ENCODE measurements around the gene OVCH1. TPM values are rescaled to one million over a fixed set of nuclear protein-coding genes. Genes with fewer than 3 reads are reported as not detected.

The OVCH1 gene
- total RNA-seq, 1 donor from 2014 or later: under 0.01 TPM

- Histone ChIP-seq H3K4me1 (ENCODE audit: control insufficient read depth in 3 of 3, insufficient read depth in 3 of 3, low read length in 3 of 3) (peaks cover 0 to 6% (median 3%) of the 10 kb centered on the region in 3 donors), H3K9me3 (ENCODE audit: control insufficient read depth in 3 of 3, low read length in 3 of 3) (no peaks in the 10 kb centered on the region), H3K9ac (ENCODE audit: low read depth in 1 of 3, low read length in 3 of 3) (no peak overlapping the region), H3K36me3 (ENCODE audit: control insufficient read depth in 3 of 3, insufficient read depth in 3 of 3, low read length in 3 of 3) (no peaks in the 10 kb centered on the region), H3K27ac (ENCODE audit: low read depth, low read length) (no peak overlapping the region), H3K4me3 (ENCODE audit: low read length in 3 of 3) (no peak overlapping the region), H3K27me3 (ENCODE audit: control insufficient read depth in 3 of 3, insufficient read depth in 3 of 3, low read length in 3 of 3) (no peaks in the 10 kb centered on the region)
Observed at GRCh38 chr12:29531471-29531870, 34.0 kb upstream of the OVCH1 start.

- Histone ChIP-seq H3K36me3 (ENCODE audit: control insufficient read depth in 3 of 3, insufficient read depth in 3 of 3, low read length in 3 of 3) (no peaks in the 10 kb centered on the region), H3K4me3 (ENCODE audit: low read length in 3 of 3) (no peak overlapping the region), H3K4me1 (ENCODE audit: control insufficient read depth in 3 of 3, insufficient read depth in 3 of 3, low read length in 3 of 3) (peaks cover 0 to 6% (median 3%) of the 10 kb centered on the region in 3 donors), H3K9ac (ENCODE audit: low read depth in 1 of 3, low read length in 3 of 3) (no peak overlapping the region), H3K27ac (ENCODE audit: low read depth, low read length) (no peak overlapping the region), H3K27me3 (ENCODE audit: control insufficient read depth in 3 of 3, insufficient read depth in 3 of 3, low read length in 3 of 3) (no peaks in the 10 kb centered on the region), H3K9me3 (ENCODE audit: control insufficient read depth in 3 of 3, low read length in 3 of 3) (no peaks in the 10 kb centered on the region)
Observed at GRCh38 chr12:29530436-29530835, 33.0 kb upstream of the OVCH1 start.

GRCh38 chr12:29528161-29528560 is 30.7 kb upstream of the OVCH1 start:
- Histone ChIP-seq H3K36me3 (ENCODE audit: control insufficient read depth in 3 of 3, insufficient read depth in 3 of 3, low read length in 3 of 3) (no peaks in the 10 kb centered on the region), H3K27ac (ENCODE audit: low read depth, low read length) (no peak overlapping the region), H3K9ac (ENCODE audit: low read depth in 1 of 3, low read length in 3 of 3) (no peak overlapping the region), H3K9me3 (ENCODE audit: control insufficient read depth in 3 of 3, low read length in 3 of 3) (no peaks in the 10 kb centered on the region), H3K4me1 (ENCODE audit: control insufficient read depth in 3 of 3, insufficient read depth in 3 of 3, low read length in 3 of 3) (peaks cover 0 to 6% (median 3%) of the 10 kb centered on the region in 3 donors), H3K27me3 (ENCODE audit: control insufficient read depth in 3 of 3, insufficient read depth in 3 of 3, low read length in 3 of 3) (no peaks in the 10 kb centered on the region), H3K4me3 (ENCODE audit: low read length in 3 of 3) (no peak overlapping the region)

- no peaks in the 10 kb centered on the region for H3K9me3 ChIP-seq (ENCODE audit: control insufficient read depth in 3 of 3, low read length in 3 of 3)
- no peaks in the 10 kb centered on the region for H3K4me1 ChIP-seq (ENCODE audit: control insufficient read depth in 3 of 3, insufficient read depth in 3 of 3, low read length in 3 of 3)
- no peak overlapping the region for H3K27ac ChIP-seq (ENCODE audit: low read depth, low read length)
- peaks cover 3 to 16% (median 4%) of the 10 kb centered on the region in 3 donors for H3K36me3 ChIP-seq (ENCODE audit: control insufficient read depth in 3 of 3, insufficient read depth in 3 of 3, low read length in 3 of 3)
- H3K4me3 ChIP-seq (ENCODE audit: low read length in 3 of 3): no peak overlapping the region
- no peak overlapping the region for H3K9ac ChIP-seq (ENCODE audit: low read depth in 1 of 3, low read length in 3 of 3)
- no peaks in the 10 kb centered on the region for H3K27me3 ChIP-seq (ENCODE audit: control insufficient read depth in 3 of 3, insufficient read depth in 3 of 3, low read length in 3 of 3)
Observed at GRCh38 chr12:29521951-29522350, 24.5 kb upstream of the OVCH1 start.

GRCh38 chr12:29519585-29520182 is 22.2 kb upstream of the OVCH1 start:
- no peaks in the 10 kb centered on the region for H3K9me3 ChIP-seq (ENCODE audit: control insufficient read depth in 3 of 3, low read length in 3 of 3)
- no peak overlapping the region for H3K4me3 ChIP-seq (ENCODE audit: low read length in 3 of 3)
- H3K27me3 ChIP-seq (ENCODE audit: control insufficient read depth in 3 of 3, insufficient read depth in 3 of 3, low read length in 3 of 3): no peaks in the 10 kb centered on the region
- H3K4me1 ChIP-seq (ENCODE audit: control insufficient read depth in 3 of 3, insufficient read depth in 3 of 3, low read length in 3 of 3): no peaks in the 10 kb centered on the region
- H3K27ac ChIP-seq (ENCODE audit: low read depth, low read length): no peak overlapping the region
- H3K9ac ChIP-seq (ENCODE audit: low read depth in 1 of 3, low read length in 3 of 3): no peak overlapping the region
- peaks cover 6 to 23% (median 8%) of the 10 kb centered on the region in 3 donors for H3K36me3 ChIP-seq (ENCODE audit: control insufficient read depth in 3 of 3, insufficient read depth in 3 of 3, low read length in 3 of 3)

GRCh38 chr12:29518407-29518806 is 20.9 kb upstream of the OVCH1 start:
- Histone ChIP-seq H3K27ac (ENCODE audit: low read depth, low read length) (no peak overlapping the region), H3K9me3 (ENCODE audit: control insufficient read depth in 3 of 3, low read length in 3 of 3) (no peaks in the 10 kb centered on the region), H3K4me1 (ENCODE audit: control insufficient read depth in 3 of 3, insufficient read depth in 3 of 3, low read length in 3 of 3) (no peaks in the 10 kb centered on the region), H3K9ac (ENCODE audit: low read depth in 1 of 3, low read length in 3 of 3) (no peak overlapping the region), H3K27me3 (ENCODE audit: control insufficient read depth in 3 of 3, insufficient read depth in 3 of 3, low read length in 3 of 3) (no peaks in the 10 kb centered on the region), H3K36me3 (ENCODE audit: control insufficient read depth in 3 of 3, insufficient read depth in 3 of 3, low read length in 3 of 3) (peaks cover 9 to 28% (median 15%) of the 10 kb centered on the region in 3 donors), H3K4me3 (ENCODE audit: low read length in 3 of 3) (no peak overlapping the region)

GRCh38 chr12:29517264-29517663 is 19.8 kb upstream of the OVCH1 start:
- Histone ChIP-seq H3K36me3 (ENCODE audit: control insufficient read depth in 3 of 3, insufficient read depth in 3 of 3, low read length in 3 of 3) (peaks cover 9 to 28% (median 15%) of the 10 kb centered on the region in 3 donors), H3K9me3 (ENCODE audit: control insufficient read depth in 3 of 3, low read length in 3 of 3) (no peaks in the 10 kb centered on the region), H3K27ac (ENCODE audit: low read depth, low read length) (no peak overlapping the region)

GRCh38 chr12:29516431-29516875 is 19.0 kb upstream of the OVCH1 start:
- Histone ChIP-seq H3K9ac (ENCODE audit: low read depth in 1 of 3, low read length in 3 of 3) (no peak overlapping the region), H3K9me3 (ENCODE audit: control insufficient read depth in 3 of 3, low read length in 3 of 3) (no peaks in the 10 kb centered on the region), H3K36me3 (ENCODE audit: control insufficient read depth in 3 of 3, insufficient read depth in 3 of 3, low read length in 3 of 3) (peaks cover 9 to 28% (median 15%) of the 10 kb centered on the region in 3 donors), H3K27me3 (ENCODE audit: control insufficient read depth in 3 of 3, insufficient read depth in 3 of 3, low read length in 3 of 3) (no peaks in the 10 kb centered on the region), H3K4me3 (ENCODE audit: low read length in 3 of 3) (no peak overlapping the region), H3K27ac (ENCODE audit: low read depth, low read length) (no peak overlapping the region), H3K4me1 (ENCODE audit: control insufficient read depth in 3 of 3, insufficient read depth in 3 of 3, low read length in 3 of 3) (no peaks in the 10 kb centered on the region)

More at GRCh38 chr12:29517264-29517663, 19.8 kb upstream of the OVCH1 start:
- Histone ChIP-seq H3K9ac (ENCODE audit: low read depth in 1 of 3, low read length in 3 of 3) (no peak overlapping the region), H3K4me3 (ENCODE audit: low read length in 3 of 3) (no peak overlapping the region), H3K27me3 (ENCODE audit: control insufficient read depth in 3 of 3, insufficient read depth in 3 of 3, low read length in 3 of 3) (no peaks in the 10 kb centered on the region), H3K4me1 (ENCODE audit: control insufficient read depth in 3 of 3, insufficient read depth in 3 of 3, low read length in 3 of 3) (no peaks in the 10 kb centered on the region)

- Histone ChIP-seq H3K36me3 (ENCODE audit: control insufficient read depth in 3 of 3, insufficient read depth in 3 of 3, low read length in 3 of 3) (peaks cover 8 to 19% (median 19%) of the 10 kb centered on the region in 3 donors), H3K4me1 (ENCODE audit: control insufficient read depth in 3 of 3, insufficient read depth in 3 of 3, low read length in 3 of 3) (no peaks in the 10 kb centered on the region), H3K27me3 (ENCODE audit: control insufficient read depth in 3 of 3, insufficient read depth in 3 of 3, low read length in 3 of 3) (no peaks in the 10 kb centered on the region), H3K4me3 (ENCODE audit: low read length in 3 of 3) (no peak overlapping the region), H3K9ac (ENCODE audit: low read depth in 1 of 3, low read length in 3 of 3) (no peak overlapping the region), H3K27ac (ENCODE audit: low read depth, low read length) (no peak overlapping the region), H3K9me3 (ENCODE audit: control insufficient read depth in 3 of 3, low read length in 3 of 3) (no peaks in the 10 kb centered on the region)
Observed at GRCh38 chr12:29510591-29511185, 13.2 kb upstream of the OVCH1 start.

- H3K4me1 ChIP-seq (ENCODE audit: control insufficient read depth in 3 of 3, insufficient read depth in 3 of 3, low read length in 3 of 3): no peaks in the 10 kb centered on the region
- peaks cover 5 to 19% (median 19%) of the 10 kb centered on the region in 3 donors for H3K36me3 ChIP-seq (ENCODE audit: control insufficient read depth in 3 of 3, insufficient read depth in 3 of 3, low read length in 3 of 3)
Observed at GRCh38 chr12:29509503-29509902, 12.0 kb upstream of the OVCH1 start.

More at GRCh38 chr12:29509503-29509902, 12.0 kb upstream of the OVCH1 start:
- Histone ChIP-seq H3K9me3 (ENCODE audit: control insufficient read depth in 3 of 3, low read length in 3 of 3) (no peaks in the 10 kb centered on the region), H3K27ac (ENCODE audit: low read depth, low read length) (no peak overlapping the region), H3K4me3 (ENCODE audit: low read length in 3 of 3) (no peak overlapping the region), H3K9ac (ENCODE audit: low read depth in 1 of 3, low read length in 3 of 3) (no peak overlapping the region), H3K27me3 (ENCODE audit: control insufficient read depth in 3 of 3, insufficient read depth in 3 of 3, low read length in 3 of 3) (no peaks in the 10 kb centered on the region)

Data from skeletal muscle tissue (tissue), 4 donors.